Panc1 (cell line): ENCODE measurements around the gene FBLIM1. TPM values are rescaled to one million over a fixed set of nuclear protein-coding genes. Genes with fewer than 3 reads are reported as not detected.
A peak's percentile ranks its signal among the peaks of the same experiment; 100 is the strongest.

Source experiments
- ATAC-seq: fragments of 200-7000 bp; cut with Tn5 transposase; 2 replicates; pipeline ENCODE4 v1.9.1; 2020; ENCODE audit warnings: mild to moderate bottlenecking, moderate library complexity
- BruUV-seq: library from RNA; stranded (reverse); fragments of 400-500 nt; replicated peaks from 2 replicates; lab custom pipeline; 2021; lab: Mats Ljungman, UMichigan
- CTCF ChIA-PET: fragments of 300-600 bp; sonication (Branson Sonifier 250); formaldehyde crosslinking; loops from one replicate; lab custom pipeline; 2022; ENCODE audit warnings: antibody characterized with exemption; lab: Charles Lee
- POLR2A ChIA-PET: fragments of 300-600 bp; sonication (Branson Sonifier 250); formaldehyde crosslinking; loops from one replicate; lab custom pipeline; 2022; ENCODE audit warnings: antibody characterized with exemption; lab: Charles Lee
- DNase-seq: peaks from one replicate; pipeline ENCODE4 v3.0.0-alpha.2; 2010; ENCODE audit warnings: low read depth, low spot score
- H3K27ac ChIP-seq: 2 replicates; pipeline ENCODE4 v1.5.1; 2011; ENCODE audit warnings: mild to moderate bottlenecking, low read length, inconsistent platforms
- H3K27me3 ChIP-seq: fragments of 200-500 bp; sonication (Bioruptor generic); 2 replicates; pipeline ENCODE4 v1.6.0; 2014; ENCODE audit warnings: low read length, inconsistent platforms; ENCODE audit not compliant: control insufficient read depth, insufficient read depth
- H3K36me3 ChIP-seq: fragments of 200-500 bp; sonication (Bioruptor generic); 2 replicates; pipeline ENCODE4 v1.5.1; 2014; ENCODE audit warnings: inconsistent platforms, mild to moderate bottlenecking, low read length, moderate library complexity; ENCODE audit not compliant: control insufficient read depth, insufficient read depth
- H3K4me1 ChIP-seq: 2 replicates; pipeline ENCODE4 v1.5.1; 2011; ENCODE audit warnings: inconsistent platforms, mild to moderate bottlenecking, low read length, moderate library complexity; ENCODE audit not compliant: control insufficient read depth, insufficient read depth
- H3K4me3 ChIP-seq, 2 experiments: 2 replicates each; pipeline ENCODE4 v1.5.1; 2011 to 2012; ENCODE audit warnings: low read depth in 2 of 2, low read length in 2 of 2, mild to moderate bottlenecking in 2 of 2, inconsistent platforms in 1 of 2, moderate library complexity in 1 of 2
- H3K9me3 ChIP-seq: fragments of 200-500 bp; sonication (Bioruptor generic); 2 replicates; pipeline ENCODE4 v1.5.1; 2014; ENCODE audit warnings: low read depth, mild to moderate bottlenecking, inconsistent platforms, low read length, moderate library complexity; ENCODE audit not compliant: control insufficient read depth, insufficient read depth
- CTCF ChIP-seq: fragments of 450-650 bp; IDR thresholded peaks from 2 replicates; pipeline ENCODE4 v1.5.1; 2017; ENCODE audit warnings: mild to moderate bottlenecking
- POLR2AphosphoS5 ChIP-seq: IDR thresholded peaks from 2 replicates; pipeline ENCODE4 v1.6.1; 2012; ENCODE audit warnings: mild to moderate bottlenecking, low read depth, low read length, moderate library complexity
- REST ChIP-seq, 2 experiments: IDR thresholded peaks; 2 replicates each; pipeline ENCODE4 v1.6.1; 2011 to 2012; ENCODE audit warnings: low read depth in 2 of 2, control low read depth in 1 of 2, low read length in 1 of 2, mild to moderate bottlenecking in 1 of 2, moderate library complexity in 1 of 2; ENCODE audit not compliant: insufficient read depth in 1 of 2
- SIN3A ChIP-seq: IDR thresholded peaks from 2 replicates; pipeline ENCODE4 v1.6.1; 2012; ENCODE audit warnings: low read depth, mild to moderate bottlenecking, low read length, moderate library complexity, borderline replicate concordance; ENCODE audit not compliant: insufficient read depth
- TCF7L2 ChIP-seq: IDR thresholded peaks from 2 replicates; pipeline ENCODE4 v1.6.1; 2011; ENCODE audit warnings: mild to moderate bottlenecking, low read depth, low read length, inconsistent platforms
- in situ Hi-C: cut with HindIII; loops from 2 replicates; pipeline ENCODE4 v1.10.0; 2016; ENCODE audit warnings: low sequenced_read_pairs, low pct_unique_long_range_greater_than_20kb
- intact Hi-C: fragments of 100-400 bp; cut with micrococcal nuclease; formaldehyde crosslinking; loops from one replicate; pipeline ENCODE4 v1.10.0; 2022; ENCODE audit not compliant: unreplicated experiment
- total RNA-seq: library from RNA; stranded (reverse); gene quantifications from one replicate; pipeline ENCODE4 v1.2.1, GENCODE V29; 2021; ENCODE audit not compliant: unreplicated experiment

The FBLIM1 gene
- total RNA-seq, 1 experiment from 2014 or later: 4.3 TPM

GRCh38 chr1:15810073-15810472 is 51.5 kb downstream of the FBLIM1 start:
- no peak overlapping the region for H3K4me3 ChIP-seq

GRCh38 chr1:15816674-15817073 is 58.1 kb downstream of the FBLIM1 start:
- no peaks in the 10 kb centered on the region for H3K36me3 ChIP-seq
- H3K27me3 ChIP-seq: no peaks in the 10 kb centered on the region
- ChIA-PET CTCF (interaction anchor here (0.6 to 1.4 kb wide), 3 partner anchors 14 to 141 kb away, joined by 3 to 5 read pairs (median 4); no protein-coding TSS in a partner anchor), POLR2A (interaction anchor here (0.6 kb wide), 2 partner anchors 12 to 18 kb away, joined by 3 read pairs; no protein-coding TSS in a partner anchor)
- no peak overlapping the region for H3K4me3 ChIP-seq
- no peak for TF ChIP-seq SIN3A
- no peak for TF ChIP-seq CTCF
- TF ChIP-seq POLR2AphosphoS5: no peak
- TF ChIP-seq TCF7L2: no peak
- TF ChIP-seq REST (IDR thresholded peaks at IDR 0.05; ENCODE audit: insufficient read depth in 1 of 2, low read depth in 2 of 2, low read length in 1 of 2): no peak
- intact Hi-C loops (no loop called here), in situ Hi-C loops (no loop called here)
- ATAC-seq (no peak), DNase-seq (no peak)
- no peaks in the 10 kb centered on the region for H3K9me3 ChIP-seq
- BruUV-seq: no TSS peak
- H3K27ac ChIP-seq: peak overlapping the region; percentile 25; the same call in 1 of the 2 replicates
- peaks cover 6% of the 10 kb centered on the region; the same call in 1 of the 2 replicates for H3K4me1 ChIP-seq

More at GRCh38 chr1:15810073-15810472, 51.5 kb downstream of the FBLIM1 start:
- no peak for DNase-seq
- no TSS peak for BruUV-seq
- TF ChIP-seq SIN3A: no peak
- TF ChIP-seq CTCF: no peak
- TF ChIP-seq POLR2AphosphoS5: no peak
- TF ChIP-seq TCF7L2: no peak
- TF ChIP-seq REST (IDR thresholded peaks at IDR 0.05; ENCODE audit: insufficient read depth in 1 of 2, low read depth in 2 of 2, low read length in 1 of 2): no peak
- Histone ChIP-seq H3K27me3 (no peaks in the 10 kb centered on the region), H3K9me3 (no peaks in the 10 kb centered on the region), H3K27ac (peak overlapping the region; percentile 3; the same call in 1 of the 2 replicates), H3K4me1 (peaks cover 9% of the 10 kb centered on the region; the same call in 1 of the 2 replicates), H3K36me3 (no peaks in the 10 kb centered on the region)
- ATAC-seq: no peak
- intact Hi-C loops: no loop called here
- in situ Hi-C loops: no loop called here
- POLR2A ChIA-PET: interaction anchor here (0.6 kb wide), 1 partner anchor 108 kb away, joined by 3 read pairs; no protein-coding TSS in a partner anchor
- CTCF ChIA-PET: no interaction called here
